Measurements from ENCODE around the gene LRRC1. TPM values are rescaled to one million over a fixed set of nuclear protein-coding genes. Genes with fewer than 3 reads are reported as not detected.

The LRRC1 gene
- total and polyA plus RNA-seq, 2 experiments from 2014 or later = 11.3 to 16.6 TPM

DNA sequence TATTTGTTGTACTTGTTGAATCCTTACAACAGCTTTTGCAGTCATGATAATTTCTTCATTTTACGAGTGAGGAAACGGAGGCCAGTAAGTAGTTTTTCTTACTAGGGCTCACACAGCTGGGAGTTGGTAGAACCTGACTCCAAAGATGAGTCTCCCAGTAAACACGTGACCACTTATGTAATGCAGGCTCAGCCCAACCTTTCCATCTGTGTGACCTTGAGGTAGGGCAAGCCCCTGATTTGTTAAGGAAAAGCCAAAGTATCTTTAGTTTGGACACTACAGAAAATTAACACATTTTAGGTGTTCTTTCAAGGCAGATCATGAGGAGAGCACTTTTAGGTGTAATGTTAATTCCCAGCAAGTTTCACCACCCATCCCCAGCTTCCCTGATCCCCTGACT, 111.3 kb downstream of the LRRC1 start:
- Histone ChIP-seq H3K79me2 (replicated peaks; ENCODE audit: insufficient read depth) (no peaks in the 10 kb centered on the region), H3K4me1 (ENCODE audit: insufficient read depth) (no peaks in the 10 kb centered on the region), H3K27ac (ENCODE audit: low read depth) (no peak overlapping the region), H2AFZ (no peak overlapping the region), H3K36me3 (ENCODE audit: insufficient read depth) (no peaks in the 10 kb centered on the region; the same call in 1 of the 2 replicates), H3K4me3 (no peak overlapping the region), H3K27me3 (ENCODE audit: insufficient read depth) (no peaks in the 10 kb centered on the region), H3F3A (replicated peaks; ENCODE audit: low read depth) (no peaks in the 10 kb centered on the region), H3K4me2 (no peak overlapping the region), H3K9me2 (ENCODE audit: insufficient read depth) (no peaks in the 10 kb centered on the region), H4K20me1 (replicated peaks; ENCODE audit: insufficient read depth) (no peaks in the 10 kb centered on the region)
- ATAC-seq (no peak), DNase-seq (ENCODE audit: low spot score) (no peak)
- no peaks in the 10 kb centered on the region for H3K27me3 Mint-ChIP-seq (ENCODE audit: insufficient read depth, low read depth, poor library complexity)
- no peak for TF ChIP-seq JUNB (IDR thresholded peaks at IDR 0.05; ENCODE audit: unreplicated experiment)
- no peak for TF ChIP-seq NANOG (IDR thresholded peaks at IDR 0.05; ENCODE audit: borderline replicate concordance)
- TF ChIP-seq STAT1 (IDR thresholded peaks at IDR 0.05; ENCODE audit: unreplicated experiment) = no peak
- TF ChIP-seq, protein P1, sequence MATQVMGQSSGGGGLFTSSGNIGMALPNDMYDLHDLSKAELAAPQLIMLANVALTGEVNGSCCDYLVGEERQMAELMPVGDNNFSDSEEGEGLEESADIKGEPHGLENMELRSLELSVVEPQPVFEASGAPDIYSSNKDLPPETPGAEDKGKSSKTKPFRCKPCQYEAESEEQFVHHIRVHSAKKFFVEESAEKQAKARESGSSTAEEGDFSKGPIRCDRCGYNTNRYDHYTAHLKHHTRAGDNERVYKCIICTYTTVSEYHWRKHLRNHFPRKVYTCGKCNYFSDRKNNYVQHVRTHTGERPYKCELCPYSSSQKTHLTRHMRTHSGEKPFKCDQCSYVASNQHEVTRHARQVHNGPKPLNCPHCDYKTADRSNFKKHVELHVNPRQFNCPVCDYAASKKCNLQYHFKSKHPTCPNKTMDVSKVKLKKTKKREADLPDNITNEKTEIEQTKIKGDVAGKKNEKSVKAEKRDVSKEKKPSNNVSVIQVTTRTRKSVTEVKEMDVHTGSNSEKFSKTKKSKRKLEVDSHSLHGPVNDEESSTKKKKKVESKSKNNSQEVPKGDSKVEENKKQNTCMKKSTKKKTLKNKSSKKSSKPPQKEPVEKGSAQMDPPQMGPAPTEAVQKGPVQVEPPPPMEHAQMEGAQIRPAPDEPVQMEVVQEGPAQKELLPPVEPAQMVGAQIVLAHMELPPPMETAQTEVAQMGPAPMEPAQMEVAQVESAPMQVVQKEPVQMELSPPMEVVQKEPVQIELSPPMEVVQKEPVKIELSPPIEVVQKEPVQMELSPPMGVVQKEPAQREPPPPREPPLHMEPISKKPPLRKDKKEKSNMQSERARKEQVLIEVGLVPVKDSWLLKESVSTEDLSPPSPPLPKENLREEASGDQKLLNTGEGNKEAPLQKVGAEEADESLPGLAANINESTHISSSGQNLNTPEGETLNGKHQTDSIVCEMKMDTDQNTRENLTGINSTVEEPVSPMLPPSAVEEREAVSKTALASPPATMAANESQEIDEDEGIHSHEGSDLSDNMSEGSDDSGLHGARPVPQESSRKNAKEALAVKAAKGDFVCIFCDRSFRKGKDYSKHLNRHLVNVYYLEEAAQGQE (IDR thresholded peaks at IDR 0.05; ENCODE audit: unreplicated experiment) = no peak
- TF ChIP-seq ZNF114 (CRISPR knock-in tag; IDR thresholded peaks at IDR 0.05) = no peak
- TF ChIP-seq, protein P2, sequence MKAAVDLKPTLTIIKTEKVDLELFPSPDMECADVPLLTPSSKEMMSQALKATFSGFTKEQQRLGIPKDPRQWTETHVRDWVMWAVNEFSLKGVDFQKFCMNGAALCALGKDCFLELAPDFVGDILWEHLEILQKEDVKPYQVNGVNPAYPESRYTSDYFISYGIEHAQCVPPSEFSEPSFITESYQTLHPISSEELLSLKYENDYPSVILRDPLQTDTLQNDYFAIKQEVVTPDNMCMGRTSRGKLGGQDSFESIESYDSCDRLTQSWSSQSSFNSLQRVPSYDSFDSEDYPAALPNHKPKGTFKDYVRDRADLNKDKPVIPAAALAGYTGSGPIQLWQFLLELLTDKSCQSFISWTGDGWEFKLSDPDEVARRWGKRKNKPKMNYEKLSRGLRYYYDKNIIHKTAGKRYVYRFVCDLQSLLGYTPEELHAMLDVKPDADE (IDR thresholded peaks at IDR 0.05) = no peak
- peaks cover 4% of the 10 kb centered on the region; the same call in 2 of the 3 replicates for H3K36me3 Mint-ChIP-seq (ENCODE audit: low read depth)
- no peaks in the 10 kb centered on the region for H3K9me3 Mint-ChIP-seq
- H3K4me3 Mint-ChIP-seq = no peak overlapping the region
- H3K27ac Mint-ChIP-seq = no peak overlapping the region
- H3K4me1 Mint-ChIP-seq = peaks cover 13% of the 10 kb centered on the region

DNA sequence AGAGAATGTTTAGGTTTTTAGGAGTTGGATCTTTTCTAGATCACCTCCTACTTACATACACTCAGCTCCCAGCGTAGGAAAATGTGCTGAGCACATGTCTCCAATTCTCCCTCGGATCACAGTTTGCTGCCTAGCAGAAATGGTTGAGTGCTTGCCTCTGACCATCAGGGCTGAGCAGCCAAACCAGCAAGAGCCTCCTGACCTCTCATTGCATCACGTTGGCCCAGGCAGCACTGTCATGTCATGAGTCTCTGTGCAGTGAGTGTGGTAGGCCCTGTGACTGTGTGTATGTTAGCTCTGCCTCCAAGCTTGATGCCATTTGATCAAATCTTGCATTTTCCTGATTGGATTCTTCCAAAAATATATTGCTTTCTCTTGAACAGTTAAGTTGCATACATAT, 112.0 kb downstream of the LRRC1 start:
- peaks cover 13% of the 10 kb centered on the region for H3K4me1 Mint-ChIP-seq
- H3K9me2 ChIP-seq (ENCODE audit: insufficient read depth) = no peaks in the 10 kb centered on the region
- no peaks in the 10 kb centered on the region for H3K79me2 ChIP-seq (replicated peaks; ENCODE audit: insufficient read depth)
- no peak overlapping the region for H3K4me3 Mint-ChIP-seq
- H3K9me3 Mint-ChIP-seq = no peaks in the 10 kb centered on the region
- H2AFZ ChIP-seq = no peak overlapping the region
- ATAC-seq (peak; percentile 39; the same call in 2 of the 3 replicates), DNase-seq (ENCODE audit: low spot score) (no peak)
- H3K36me3 ChIP-seq (ENCODE audit: insufficient read depth) = no peaks in the 10 kb centered on the region; the same call in 1 of the 2 replicates
- no peak overlapping the region for H3K27ac ChIP-seq (ENCODE audit: low read depth)
- H3K4me1 ChIP-seq (ENCODE audit: insufficient read depth) = no peaks in the 10 kb centered on the region
- no peaks in the 10 kb centered on the region for H4K20me1 ChIP-seq (replicated peaks; ENCODE audit: insufficient read depth)
- H3K27ac Mint-ChIP-seq = peak overlapping the region; percentile 82; the same call in 1 of the 2 replicates
- H3K27me3 ChIP-seq (ENCODE audit: insufficient read depth) = no peaks in the 10 kb centered on the region
- no peak overlapping the region for H3K4me2 ChIP-seq
- no peak overlapping the region for H3K4me3 ChIP-seq
- H3K27me3 Mint-ChIP-seq (ENCODE audit: insufficient read depth, low read depth, poor library complexity) = no peaks in the 10 kb centered on the region
- no peaks in the 10 kb centered on the region for H3F3A ChIP-seq (replicated peaks; ENCODE audit: low read depth)
- peaks cover 4% of the 10 kb centered on the region; the same call in 2 of the 3 replicates for H3K36me3 Mint-ChIP-seq (ENCODE audit: low read depth)
- no peak for TF ChIP-seq POLR2AphosphoS5 (IDR thresholded peaks at IDR 0.05; ENCODE audit: low read depth)
- TF ChIP-seq, protein P3, sequence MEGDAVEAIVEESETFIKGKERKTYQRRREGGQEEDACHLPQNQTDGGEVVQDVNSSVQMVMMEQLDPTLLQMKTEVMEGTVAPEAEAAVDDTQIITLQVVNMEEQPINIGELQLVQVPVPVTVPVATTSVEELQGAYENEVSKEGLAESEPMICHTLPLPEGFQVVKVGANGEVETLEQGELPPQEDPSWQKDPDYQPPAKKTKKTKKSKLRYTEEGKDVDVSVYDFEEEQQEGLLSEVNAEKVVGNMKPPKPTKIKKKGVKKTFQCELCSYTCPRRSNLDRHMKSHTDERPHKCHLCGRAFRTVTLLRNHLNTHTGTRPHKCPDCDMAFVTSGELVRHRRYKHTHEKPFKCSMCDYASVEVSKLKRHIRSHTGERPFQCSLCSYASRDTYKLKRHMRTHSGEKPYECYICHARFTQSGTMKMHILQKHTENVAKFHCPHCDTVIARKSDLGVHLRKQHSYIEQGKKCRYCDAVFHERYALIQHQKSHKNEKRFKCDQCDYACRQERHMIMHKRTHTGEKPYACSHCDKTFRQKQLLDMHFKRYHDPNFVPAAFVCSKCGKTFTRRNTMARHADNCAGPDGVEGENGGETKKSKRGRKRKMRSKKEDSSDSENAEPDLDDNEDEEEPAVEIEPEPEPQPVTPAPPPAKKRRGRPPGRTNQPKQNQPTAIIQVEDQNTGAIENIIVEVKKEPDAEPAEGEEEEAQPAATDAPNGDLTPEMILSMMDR (conservative IDR thresholded peaks at IDR 0.05; ENCODE audit: low read depth in 2 of 2) = no peak
- TF ChIP-seq, protein P1 (IDR thresholded peaks at IDR 0.05; ENCODE audit: unreplicated experiment) = no peak
